Fibroblast of skin of right quadriceps (primary cell): ENCODE data around the gene KRTAP29-1.
A peak's percentile ranks its signal among the peaks of the same experiment; 100 is the strongest.

Source experiments
- DNase-seq: peaks from one replicate; pipeline ENCODE4 v3.0.0-alpha.2; 2013

The KRTAP29-1 gene

DNA sequence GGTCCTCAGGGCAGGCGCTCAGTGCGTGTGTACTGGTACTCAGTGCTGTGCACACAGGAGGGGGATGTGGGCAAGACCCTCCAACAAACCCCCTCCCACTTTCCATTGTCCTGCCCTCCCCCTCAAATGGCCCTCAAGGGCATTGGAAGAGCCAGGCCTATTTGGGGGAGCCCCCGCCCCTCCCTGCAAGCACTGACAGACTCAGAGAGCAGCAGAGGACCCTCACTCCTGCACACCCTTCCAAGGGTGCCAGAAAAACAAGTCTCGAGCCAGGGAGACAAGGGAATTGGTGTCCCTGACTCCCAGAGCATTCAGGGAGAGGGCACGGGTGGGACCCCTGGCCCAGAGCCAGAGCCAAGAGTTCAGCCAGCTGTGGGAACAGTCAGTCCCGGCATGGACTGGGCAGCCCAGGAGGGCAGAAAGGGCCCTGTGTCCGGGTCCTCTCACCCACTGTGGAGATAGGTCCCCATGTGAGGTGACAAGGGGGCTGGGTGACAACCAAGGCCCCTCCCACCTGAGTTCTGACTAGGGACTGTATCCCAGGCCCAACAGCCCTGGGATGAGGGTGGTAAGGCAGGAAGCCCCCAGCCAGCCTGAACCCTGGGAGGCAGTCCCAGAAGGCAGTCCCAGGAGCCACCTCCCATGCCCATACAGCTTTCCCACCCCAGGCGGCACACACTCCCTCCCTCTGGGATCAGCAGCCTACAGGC lies 24.9 kb upstream of the KRTAP29-1 start:
- no peak for DNase-seq

DNA sequence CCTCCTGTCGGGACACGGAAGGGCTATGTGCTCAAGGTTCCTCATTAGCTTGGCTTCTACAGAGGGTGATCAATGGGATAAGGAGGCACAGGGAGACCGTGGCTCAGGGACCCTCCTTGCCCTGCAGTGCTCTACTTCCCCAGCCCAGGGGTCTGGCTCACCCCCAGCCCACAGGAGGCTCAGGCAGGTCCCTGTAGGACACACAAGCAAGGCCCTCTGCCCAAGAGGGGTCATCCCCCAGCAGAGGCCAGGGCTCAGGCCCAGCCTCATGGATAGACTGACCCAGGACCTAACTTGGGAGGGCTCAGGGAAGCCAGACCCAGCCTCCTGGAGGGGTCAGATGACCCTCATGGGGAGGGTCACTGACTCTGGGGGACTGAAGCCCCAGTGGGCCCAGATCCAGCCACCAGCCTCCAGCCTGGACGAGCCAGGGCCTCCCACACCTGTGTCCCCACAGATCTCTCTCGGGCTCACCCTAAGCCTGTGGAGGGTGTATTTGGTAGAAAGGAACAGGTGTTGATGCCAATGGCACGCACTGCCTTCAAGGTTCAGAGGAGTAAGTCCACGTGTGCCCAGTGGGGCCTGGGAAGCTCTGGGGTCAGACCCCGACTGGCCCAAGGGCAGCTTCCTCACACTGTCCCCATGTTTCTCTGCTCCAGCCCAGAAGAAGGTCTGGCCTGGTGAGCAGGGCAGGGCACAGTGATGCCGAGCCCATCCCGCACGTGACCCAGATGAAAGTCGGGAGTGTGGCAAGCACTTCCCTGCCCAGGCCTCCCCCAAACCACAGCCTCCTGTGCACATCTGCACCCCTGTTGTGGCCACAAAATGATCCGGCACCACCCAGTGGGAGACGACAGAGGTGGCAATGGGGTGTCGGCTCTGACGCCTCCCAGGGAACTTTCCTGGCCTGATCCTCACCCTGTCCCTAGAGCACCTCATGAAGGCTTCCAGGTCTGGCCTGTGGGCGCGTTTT lies 23.8 kb upstream of the KRTAP29-1 start:
- DNase-seq, result no peak

DNA sequence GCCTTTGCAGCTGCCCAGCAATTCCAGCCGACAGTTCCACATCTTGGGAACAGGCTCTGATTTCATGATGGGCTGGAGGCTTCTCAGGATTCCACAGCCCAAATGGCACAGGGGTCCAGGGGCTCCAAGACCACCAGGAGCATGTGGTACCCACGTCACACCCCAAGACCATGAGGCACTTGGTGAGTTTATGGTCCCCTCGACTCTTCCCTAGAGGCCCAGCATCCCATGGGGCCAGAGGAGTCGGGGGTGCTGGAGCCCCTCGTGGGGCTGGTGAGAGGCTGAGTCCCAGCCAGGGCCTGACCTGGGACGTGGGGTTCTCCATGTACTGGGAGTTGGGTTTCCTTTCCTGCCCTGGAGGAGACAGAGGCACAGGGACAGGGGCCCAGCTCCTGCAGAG lies 23.0 kb upstream of the KRTAP29-1 start:
- DNase-seq, result no peak

DNA sequence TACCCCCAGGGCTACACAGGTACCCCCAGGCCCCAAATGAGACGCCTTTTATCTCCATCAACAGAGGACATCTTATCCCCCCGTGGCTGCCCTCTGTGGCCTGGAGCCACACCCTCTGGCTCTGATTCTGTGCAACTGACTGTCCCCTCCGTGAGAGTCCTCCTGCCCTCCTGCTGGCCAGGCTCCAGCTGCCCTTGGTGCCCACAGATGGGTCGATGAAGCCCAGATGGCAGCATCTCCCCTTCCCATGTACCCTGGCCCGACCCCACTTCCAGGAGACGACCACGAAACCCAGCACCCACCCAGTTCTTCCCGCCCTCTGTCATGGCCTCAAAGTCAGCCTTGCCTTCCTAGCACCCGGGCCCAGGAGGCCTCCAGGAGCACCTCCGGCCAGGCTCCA lies 22.5 kb upstream of the KRTAP29-1 start:
- DNase-seq, result no peak

DNA sequence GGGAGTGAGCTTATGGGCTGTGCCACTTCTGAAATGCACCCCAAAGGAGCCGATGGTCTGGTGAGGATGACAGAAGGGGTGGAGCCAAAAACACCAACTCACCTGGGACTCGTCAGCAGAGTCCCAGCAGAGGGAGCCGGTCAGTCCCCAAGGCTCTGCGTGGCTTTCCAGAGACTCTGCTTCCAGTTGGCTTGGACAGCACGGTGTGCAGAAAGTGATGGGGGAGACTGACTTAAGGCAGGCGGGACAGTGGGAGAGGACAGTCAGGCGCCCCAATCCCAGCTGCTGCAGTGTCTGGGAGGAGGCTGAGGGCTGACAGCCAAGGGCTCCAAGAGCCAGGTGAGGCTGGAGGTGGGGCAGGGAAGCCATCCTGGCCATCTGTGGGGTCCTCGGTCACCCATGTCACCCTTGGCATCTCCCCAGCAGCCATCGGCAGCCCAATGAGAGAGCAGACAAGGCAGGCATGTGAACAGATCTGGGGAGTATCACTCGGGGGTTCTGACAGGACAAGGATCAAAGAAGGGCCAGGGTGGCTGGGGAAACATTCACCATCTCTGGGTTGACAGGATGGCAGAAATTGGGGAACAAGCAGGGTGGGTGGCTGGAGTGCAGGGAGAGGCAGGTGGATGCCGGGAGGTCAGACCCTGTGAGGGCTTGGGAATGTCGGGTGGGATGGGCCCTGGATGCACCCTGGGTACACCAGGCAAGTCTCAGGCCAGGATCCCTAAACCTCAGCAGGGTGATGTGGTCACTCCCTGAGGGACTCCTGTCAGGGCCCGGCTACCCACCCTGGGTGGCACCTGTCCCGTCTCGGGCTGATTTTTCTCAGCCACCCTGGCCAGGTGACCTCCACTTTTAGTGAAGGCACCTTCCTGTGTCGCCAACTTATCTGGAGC lies 21.8 kb upstream of the KRTAP29-1 start:
- no peak for DNase-seq

DNA sequence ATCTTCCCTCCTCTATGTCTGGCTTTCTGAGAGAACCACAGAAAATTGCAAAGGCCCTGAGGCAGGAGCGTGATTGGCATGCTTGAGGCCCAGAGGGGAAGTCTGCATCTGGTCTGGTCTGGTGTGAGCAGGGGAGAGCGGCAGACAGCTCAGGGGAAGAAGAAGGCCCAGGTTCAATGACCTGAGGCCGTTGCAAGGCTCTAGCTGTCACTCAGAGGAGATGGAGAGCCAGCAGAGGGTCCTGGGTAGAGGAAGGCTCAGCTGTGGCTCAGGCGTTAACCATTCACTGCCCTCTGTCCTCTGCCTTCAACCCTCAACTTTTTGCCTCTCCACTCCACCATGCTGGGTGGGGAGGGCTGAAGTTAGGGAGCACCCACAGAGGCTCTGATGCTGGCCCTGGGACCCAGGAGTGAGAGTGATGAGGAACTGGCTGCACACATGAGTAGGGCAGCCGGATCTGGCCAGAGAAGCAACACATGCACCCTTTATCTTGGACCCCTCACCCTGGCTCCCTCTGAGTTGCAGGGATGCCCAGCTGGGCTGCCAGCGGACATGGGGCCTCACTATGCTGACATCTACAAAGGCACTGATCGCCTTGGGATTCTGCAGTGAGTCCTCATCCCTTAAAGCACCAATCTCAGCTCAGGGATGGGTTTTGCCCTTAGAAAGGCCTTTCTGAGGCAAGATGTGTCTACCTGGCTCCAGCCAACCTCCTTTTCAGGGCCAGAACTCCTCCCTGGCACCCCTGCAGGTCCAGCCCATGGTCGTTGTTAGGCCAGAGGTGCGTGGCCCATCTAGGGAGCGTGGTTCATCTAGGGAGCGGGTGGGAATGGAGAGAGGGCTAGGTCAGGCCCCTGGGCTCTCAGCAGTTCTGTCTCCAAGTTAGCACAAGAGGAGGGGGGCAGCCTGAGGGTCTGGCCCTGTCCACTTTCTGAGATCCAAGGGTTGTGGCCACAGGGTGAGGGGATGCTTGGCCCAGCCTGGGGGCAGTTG lies 20.5 kb upstream of the KRTAP29-1 start:
- no peak for DNase-seq

DNA sequence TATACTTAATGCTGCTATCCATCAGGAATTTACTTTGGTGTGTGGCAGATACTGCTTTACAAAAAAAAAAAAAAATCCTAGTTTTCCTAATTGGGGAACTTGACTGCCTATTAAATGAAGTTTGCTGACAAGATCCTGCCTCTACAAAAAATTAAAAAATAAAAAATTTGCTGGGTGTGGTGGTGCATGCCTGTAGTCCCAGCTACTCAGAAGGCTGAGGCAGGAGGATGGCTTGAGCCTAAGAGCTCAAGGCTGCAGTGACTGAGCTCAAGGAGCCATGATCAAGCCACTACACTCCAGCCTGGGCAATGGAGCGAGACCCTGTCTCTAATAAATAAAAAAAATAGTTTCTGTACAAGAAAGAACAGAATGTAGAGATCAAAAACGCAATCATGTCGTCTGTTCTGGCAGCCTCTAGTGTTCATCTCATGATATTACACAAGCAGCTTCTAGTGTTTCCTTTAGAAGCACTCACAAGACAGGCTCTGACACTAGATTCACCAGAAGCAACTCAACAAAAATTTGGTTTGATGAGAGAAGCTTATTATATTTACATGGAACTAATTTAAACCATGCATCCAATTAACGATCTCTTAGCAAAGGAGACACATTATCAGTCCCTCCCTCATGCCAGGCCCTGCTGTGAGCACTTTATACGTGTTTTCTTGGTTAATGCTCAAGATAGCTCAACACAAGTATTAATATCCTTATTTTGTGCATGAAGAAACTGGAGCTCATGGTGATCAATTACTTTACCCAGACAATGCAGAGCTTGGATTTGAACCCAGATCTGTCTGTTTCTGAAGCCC lies 19.6 kb upstream of the KRTAP29-1 start:
- DNase-seq, result peak; percentile 71

DNA sequence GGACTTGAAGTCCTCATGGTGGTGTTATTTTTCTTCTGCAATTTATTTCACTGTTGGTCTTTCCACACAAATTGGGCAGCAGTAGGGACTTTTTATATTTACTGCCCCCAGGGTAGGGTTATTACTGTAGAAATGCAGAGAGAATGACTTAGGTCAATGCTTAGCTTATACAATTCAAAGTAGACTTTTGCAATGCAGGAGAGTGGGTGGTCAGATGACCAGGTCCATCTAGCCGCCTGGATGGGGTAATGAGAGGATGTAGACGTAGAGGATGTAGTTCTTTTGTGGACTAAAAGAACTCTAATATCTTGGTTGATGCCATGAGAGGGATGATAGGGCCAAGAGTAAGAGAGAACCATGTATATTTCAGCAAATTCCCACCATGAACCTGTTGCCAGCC lies 15.6 kb upstream of the KRTAP29-1 start:
- DNase-seq, result no peak

DNA sequence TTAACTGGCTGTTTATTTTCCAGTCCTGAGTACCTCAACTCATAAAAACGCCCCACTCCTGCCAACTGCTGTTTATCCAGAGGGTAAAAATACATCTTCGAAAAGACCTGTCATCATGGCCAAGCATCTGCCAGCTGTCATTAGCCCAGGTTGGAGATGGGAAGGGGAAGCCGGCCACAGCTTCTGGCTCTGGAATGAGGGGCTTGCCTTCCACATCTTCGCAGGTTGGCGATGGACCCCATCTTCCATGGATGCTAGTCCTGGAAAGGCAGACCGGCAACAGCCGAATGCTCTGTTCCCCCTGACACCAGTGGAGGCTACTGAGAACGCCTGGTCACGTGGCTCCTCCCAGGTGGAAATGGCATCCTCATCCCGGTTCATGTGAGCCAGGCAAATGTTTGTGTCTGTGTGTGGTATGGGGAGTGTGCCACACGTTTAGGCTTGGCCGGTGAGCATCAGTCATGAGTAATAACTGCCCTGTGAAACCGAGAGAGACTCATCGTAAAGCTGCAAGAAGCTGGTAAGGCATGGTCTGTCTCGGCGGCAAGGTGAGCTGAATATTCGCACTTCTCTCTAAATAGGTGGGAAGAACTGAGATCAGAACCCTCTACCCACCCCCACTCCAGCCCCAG lies 13.3 kb upstream of the KRTAP29-1 start:
- no peak for DNase-seq

DNA sequence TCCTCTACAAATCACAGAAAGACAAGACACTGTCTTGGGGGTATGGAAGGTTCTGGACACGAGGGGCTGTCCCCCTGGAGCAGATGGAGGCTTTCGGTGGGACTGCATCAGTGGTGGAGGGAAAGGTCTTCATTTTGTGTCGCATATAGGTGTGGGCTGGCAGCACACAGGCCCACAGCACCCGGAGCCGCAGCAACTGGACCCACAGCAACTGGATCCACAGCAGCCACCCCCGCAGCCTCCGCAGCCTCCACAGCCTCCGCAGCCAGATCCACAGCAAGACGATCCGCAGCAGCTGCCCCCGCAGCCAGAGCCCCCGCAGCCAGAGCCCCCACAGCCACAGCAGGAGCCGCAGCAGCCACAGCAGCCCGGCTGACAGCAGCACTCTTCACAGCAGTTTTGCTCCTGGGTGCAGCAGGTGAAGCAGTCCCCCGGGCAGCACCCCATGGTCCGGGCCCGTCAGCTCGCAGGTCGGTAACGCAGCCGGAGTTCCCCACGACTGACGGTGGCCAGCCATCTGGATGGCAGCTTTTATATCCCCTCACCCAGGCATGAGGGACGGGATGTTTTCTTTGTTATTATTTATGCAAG lies 12.6 kb upstream of the KRTAP29-1 start, which contains the start of gene KRTAP17-1:
KRTAP17-1 (minus strand) TSS at position 507 of the 591 bp plus-strand sequence; CDS start at position 447, 60 bp downstream.
- no peak for DNase-seq

DNA sequence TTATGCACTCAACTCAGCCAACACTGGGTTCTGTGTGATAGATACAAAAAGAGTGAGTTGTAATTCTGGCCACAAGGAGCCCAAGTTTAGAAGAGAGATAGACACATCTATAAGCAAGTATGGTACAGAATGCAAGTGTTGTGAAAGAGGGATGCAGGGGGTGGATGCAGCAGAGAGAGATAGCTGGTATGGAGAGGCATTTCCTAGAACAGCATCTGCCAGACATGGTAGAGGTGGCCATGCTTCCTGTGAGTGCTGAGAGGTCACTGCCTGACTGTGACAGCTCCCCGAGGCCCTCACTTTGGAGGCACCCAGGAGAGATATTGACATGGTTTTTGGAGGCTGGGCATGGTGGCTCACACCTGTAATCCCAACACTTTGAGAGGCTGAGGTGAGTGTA lies 8.5 kb upstream of the KRTAP29-1 start:
- DNase-seq, result no peak

DNA sequence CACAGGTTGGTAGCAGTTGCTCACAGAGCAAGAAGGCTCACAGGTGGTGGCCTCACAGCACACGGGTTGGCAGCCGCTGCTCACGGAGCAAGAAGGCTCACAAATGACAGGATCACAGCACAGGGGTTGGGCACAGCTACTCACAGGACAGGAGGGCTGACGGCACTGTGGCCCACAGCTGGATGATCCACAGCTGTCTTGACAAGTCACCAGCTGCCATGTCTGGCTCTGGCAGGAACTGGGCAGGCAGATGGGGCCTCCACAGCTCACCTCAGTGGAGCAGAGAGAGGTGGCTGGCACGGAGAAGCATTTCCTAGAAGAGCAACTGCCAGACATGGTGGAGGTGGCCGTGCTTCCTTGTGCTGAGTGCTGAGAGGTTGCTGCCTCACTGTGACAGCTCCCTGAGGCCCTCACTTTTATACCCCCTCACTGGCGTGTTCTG lies 6.3 kb upstream of the KRTAP29-1 start, which contains the start of gene KRTAP16-1:
KRTAP16-1 (minus strand) TSS at position 392 of the 442 bp plus-strand sequence; CDS start at position 336, 56 bp downstream.
- DNase-seq, result no peak

DNA sequence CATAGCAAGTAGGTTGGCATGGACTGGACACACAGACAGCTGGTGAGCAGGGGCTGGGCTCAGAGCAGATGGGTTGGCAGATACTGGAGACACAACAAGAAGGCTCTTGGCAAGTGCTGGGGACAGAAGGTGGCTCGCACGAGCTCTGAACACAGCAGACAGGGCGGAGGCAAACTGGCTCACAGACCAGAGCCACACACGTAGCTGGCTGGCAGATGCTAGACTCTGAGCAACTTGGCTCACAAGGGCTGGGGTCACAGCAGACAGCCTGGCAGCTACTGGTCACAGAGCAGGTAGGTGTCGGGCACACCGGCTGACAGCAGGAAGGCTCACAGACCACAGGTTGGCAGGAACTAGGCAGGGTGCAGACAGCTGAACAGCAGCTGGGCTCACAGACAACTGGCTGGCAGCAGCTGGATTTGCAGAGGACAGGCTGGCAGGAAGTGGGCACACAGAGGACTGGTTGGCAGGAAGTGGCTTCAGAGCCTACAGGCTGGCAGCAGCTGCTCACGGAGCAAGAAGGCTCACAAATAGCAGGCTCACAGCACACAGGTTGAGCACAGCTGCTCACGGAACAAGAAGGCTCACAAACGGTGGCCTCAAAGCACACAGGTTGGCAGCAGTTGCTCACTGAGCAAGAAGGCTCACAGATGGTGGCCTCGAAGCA lies 5.7 kb upstream of the KRTAP29-1 start:
- DNase-seq, result no peak

DNA sequence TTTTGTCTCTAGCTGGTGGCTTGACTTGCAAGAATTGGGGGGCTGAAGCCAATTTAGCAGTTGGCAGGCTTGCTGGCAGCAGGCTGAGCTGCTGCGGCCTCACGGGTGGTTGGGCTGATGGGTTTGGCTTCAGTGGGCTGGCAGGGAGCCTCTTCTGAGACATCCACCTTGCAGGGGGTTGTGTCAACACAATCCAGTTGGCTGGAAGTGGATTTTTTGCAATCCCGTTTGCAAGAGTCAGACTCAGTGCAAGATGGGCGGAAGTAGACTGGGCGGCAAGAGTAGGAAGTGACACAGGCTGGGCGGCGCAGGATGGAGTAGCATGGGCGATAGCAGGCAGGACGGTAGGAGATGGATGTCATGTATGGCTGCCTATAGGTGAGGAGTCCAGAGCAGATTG lies 5.0 kb upstream of the KRTAP29-1 start:
- DNase-seq, result no peak

DNA sequence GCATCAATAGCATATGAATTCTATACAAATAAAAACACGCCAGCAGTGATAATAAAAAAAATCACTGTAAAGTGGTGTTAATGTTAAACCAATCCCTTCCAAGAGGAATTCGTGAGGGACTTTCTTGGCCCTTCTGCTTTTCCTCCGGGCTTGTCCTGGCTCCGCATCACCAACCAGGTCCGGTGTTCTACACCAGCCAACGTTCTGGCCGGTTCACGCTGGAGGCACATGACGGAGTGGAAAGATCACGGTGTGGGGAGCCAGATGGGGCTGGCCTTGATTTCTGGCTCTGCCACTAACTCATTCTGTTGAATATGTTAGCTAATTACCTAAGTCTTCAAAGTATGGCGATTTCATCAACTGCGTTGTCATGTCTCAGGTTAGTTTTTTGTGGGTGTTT lies 1.4 kb upstream of the KRTAP29-1 start:
- no peak for DNase-seq

DNA sequence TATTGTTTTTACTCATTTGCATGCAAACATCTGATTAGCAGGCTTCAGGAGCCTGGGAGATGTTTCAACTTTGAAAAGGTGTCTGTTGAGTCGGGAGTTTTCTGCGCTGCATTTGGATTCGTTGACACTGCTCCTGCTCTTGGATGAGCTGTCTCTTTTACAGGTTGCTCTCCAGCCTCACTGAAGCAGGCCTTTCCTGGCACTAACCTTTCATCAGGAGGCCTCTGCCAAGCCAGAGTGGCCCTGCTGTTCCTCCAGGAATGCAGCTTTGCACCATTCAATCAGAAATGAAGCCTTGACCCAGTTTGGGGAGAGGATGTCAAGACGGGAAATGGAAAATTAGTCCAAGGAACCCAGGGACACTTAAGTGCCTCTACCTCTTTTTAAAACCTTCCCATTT lies 330 bp upstream of the KRTAP29-1 start:
- no peak for DNase-seq

DNA sequence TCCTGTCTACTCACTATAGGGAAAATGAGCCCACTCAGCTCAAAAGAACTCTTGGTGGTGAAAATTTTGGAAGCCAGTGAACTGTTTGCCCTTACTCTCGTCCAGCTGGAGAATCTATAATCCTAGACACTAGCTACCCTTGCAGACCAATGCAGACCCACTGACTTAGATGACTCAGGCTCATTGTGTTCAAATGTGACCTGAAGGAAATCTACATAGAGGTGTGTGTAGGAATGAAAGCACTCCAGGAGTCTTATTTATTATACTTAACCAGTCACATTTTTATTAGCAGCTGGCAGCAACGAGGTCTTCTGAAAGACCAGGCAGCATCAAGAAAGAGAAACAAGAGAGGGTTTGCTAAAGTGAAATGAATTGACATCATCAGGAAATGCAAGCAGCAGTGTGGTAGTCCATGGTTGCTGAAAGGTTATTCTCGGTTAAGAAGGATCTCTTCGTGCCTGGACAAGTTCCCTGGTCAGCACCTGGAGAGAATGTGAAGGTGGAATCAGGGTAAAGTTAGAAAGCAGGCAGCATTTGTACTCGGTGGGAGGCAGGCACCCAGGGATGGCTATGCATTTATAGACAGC lies 1.4 kb downstream of the KRTAP29-1 start:
- DNase-seq, result no peak

DNA sequence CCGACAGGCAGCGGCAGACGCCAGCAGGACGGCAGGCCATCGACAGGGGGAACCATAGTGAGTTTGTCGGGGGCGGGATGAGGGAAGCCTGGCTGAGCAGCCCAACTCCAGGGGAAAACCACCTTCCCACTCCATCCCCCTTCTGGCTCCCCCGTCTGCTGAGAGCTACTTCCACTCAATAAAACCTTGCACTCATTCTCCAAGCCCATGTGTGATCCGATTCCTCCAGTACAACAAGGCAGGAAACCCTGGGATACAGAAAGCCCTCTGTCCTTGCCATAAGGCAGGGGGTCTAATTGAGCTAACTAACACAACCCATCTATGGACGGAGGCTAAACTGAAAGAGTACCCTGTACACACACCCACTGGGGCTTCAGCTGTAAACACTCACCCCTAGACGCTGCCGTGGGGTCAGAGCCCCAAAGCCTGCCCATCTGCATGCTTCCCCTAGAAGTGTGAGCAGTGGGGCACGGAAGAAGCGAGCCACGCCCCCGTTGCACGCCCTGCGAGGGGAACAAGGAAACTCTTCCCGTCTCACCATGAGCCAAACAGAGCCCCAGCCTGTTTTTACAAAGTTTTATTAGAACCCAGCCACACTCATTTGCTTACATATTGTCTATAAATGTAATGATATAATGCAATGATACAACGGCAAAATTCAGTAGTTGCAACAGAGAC lies 4.1 kb downstream of the KRTAP29-1 start:
- no peak for DNase-seq
